DND-41 (cell line): ENCODE results near the gene RALGAPA2.

Source experiments
- ATAC-seq: fragments of 200-7000 bp; cut with Tn5 transposase; 3 replicates; pipeline ENCODE4 v1.9.1; 2021; ENCODE audit warnings: low read depth; ENCODE audit not compliant: insufficient read depth
- DNase-seq: peaks from one replicate; pipeline ENCODE4 v3.0.0-alpha.2; 2020
- H2AFZ ChIP-seq: 2 replicates; pipeline ENCODE4 v1.6.0; 2012; ENCODE audit warnings: low read depth, low read length
- H3K27ac ChIP-seq: 2 replicates; pipeline ENCODE4 v1.5.1; 2012; ENCODE audit warnings: low read length, inconsistent platforms
- H3K27me3 ChIP-seq: fragments of 200-600 bp; sonication (generic); 2 replicates; pipeline ENCODE4 v1.6.0; 2012; ENCODE audit warnings: low read length, mild to moderate bottlenecking, inconsistent platforms; ENCODE audit not compliant: insufficient read depth, poor library complexity
- H3K36me3 ChIP-seq: 2 replicates; pipeline ENCODE4 v1.5.1; 2012; ENCODE audit warnings: low read length, inconsistent platforms; ENCODE audit not compliant: insufficient read depth
- H3K4me1 ChIP-seq: 2 replicates; pipeline ENCODE4 v1.5.1; 2012; ENCODE audit warnings: mild to moderate bottlenecking, low read length; ENCODE audit not compliant: insufficient read depth
- H3K4me2 ChIP-seq: 2 replicates; pipeline ENCODE4 v1.6.0; 2012; ENCODE audit warnings: mild to moderate bottlenecking, moderate library complexity, low read length, inconsistent platforms; ENCODE audit not compliant: insufficient read depth
- H3K4me3 ChIP-seq, 2 experiments: fragments of 200-600 bp in 1 of 2; shearing (Covaris generic) in 1 of 2; 2 replicates each; pipeline ENCODE4 v1.5.1; 2012 to 2016; ENCODE audit warnings: inconsistent platforms in 2 of 2, low read length in 2 of 2, mild to moderate bottlenecking in 2 of 2, low read depth in 1 of 2, moderate library complexity in 1 of 2
- H3K79me2 ChIP-seq: 2 replicates; pipeline ENCODE4 v1.6.0; 2012; ENCODE audit warnings: low read length, inconsistent platforms; ENCODE audit not compliant: insufficient read depth
- H3K9ac ChIP-seq: 2 replicates; pipeline ENCODE4 v1.6.0; 2012; ENCODE audit warnings: low read depth, mild to moderate bottlenecking, inconsistent platforms, low read length, moderate library complexity
- H3K9me3 ChIP-seq: 2 replicates; pipeline ENCODE4 v1.5.1; 2012; ENCODE audit warnings: low read length, moderate library complexity, mild to moderate bottlenecking, inconsistent platforms; ENCODE audit not compliant: insufficient read depth, severe bottlenecking
- H4K20me1 ChIP-seq: 2 replicates; pipeline ENCODE4 v1.6.0; 2012; ENCODE audit warnings: low read length; ENCODE audit not compliant: insufficient read depth
- CTCF ChIP-seq: IDR thresholded peaks from 2 replicates; pipeline ENCODE4 v1.5.1; 2012; ENCODE audit warnings: borderline replicate concordance, low read length, moderate library complexity, mild to moderate bottlenecking; ENCODE audit not compliant: poor library complexity, severe bottlenecking; ENCODE audit errors: extremely low read depth
- EZH2 ChIP-seq: IDR thresholded peaks from 3 replicates; pipeline ENCODE4 v1.6.1; 2012; ENCODE audit warnings: borderline replicate concordance, low read depth, mild to moderate bottlenecking, moderate library complexity, low read length, inconsistent platforms; ENCODE audit not compliant: severe bottlenecking

The RALGAPA2 gene

GRCh38 chr20:20503777-20504530 lies 208.5 kb downstream of the RALGAPA2 start:
- Histone ChIP-seq H2AFZ (no peak overlapping the region), H3K4me1 (no peaks in the 10 kb centered on the region), H3K9me3 (no peaks in the 10 kb centered on the region), H3K27me3 (no peaks in the 10 kb centered on the region), H4K20me1 (no peaks in the 10 kb centered on the region), H3K4me2 (no peak overlapping the region), H3K36me3 (peaks cover 34% of the 10 kb centered on the region), H3K27ac (no peak overlapping the region), H3K79me2 (no peaks in the 10 kb centered on the region), H3K4me3 (no peak overlapping the region), H3K9ac (no peak overlapping the region)
- ATAC-seq (no peak), DNase-seq (no peak)
- TF ChIP-seq CTCF = no peak
- TF ChIP-seq EZH2 = no peak

DNA sequence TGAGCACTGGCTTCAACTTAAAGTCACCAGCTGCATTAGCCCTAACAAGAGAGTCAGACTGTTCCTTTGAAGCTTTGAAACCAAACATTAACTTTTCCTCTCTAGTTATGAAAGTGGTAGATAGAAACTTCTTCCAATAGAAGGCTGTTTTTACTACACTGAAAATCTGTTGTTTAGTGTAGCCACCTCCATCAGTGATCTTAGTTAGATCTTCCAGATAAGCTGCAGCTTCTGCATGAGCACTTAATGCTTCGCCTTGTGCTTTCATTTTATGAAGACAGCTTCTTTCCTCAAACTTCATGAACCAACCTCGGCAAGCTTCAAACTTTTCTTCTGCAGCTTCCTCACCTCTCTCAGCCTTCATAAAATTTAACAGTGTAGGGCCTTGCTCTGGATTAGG lies 211.3 kb downstream of the RALGAPA2 start:
- Histone ChIP-seq H3K4me2 (no peak overlapping the region), H3K27me3 (no peaks in the 10 kb centered on the region), H3K9me3 (no peaks in the 10 kb centered on the region), H3K79me2 (no peaks in the 10 kb centered on the region), H2AFZ (no peak overlapping the region), H3K4me3 (no peak overlapping the region), H3K27ac (no peak overlapping the region), H3K4me1 (no peaks in the 10 kb centered on the region), H3K36me3 (peaks cover 34% of the 10 kb centered on the region), H3K9ac (no peak overlapping the region), H4K20me1 (no peaks in the 10 kb centered on the region)
- ATAC-seq = no peak
- no peak for DNase-seq
- no peak for TF ChIP-seq EZH2
- no peak for TF ChIP-seq CTCF

GRCh38 chr20:20500312-20500711 lies 212.1 kb downstream of the RALGAPA2 start:
- no peaks in the 10 kb centered on the region for H4K20me1 ChIP-seq
- no peak overlapping the region for H3K27ac ChIP-seq
- no peak overlapping the region for H3K9ac ChIP-seq
- H3K9me3 ChIP-seq = no peaks in the 10 kb centered on the region
- no peak overlapping the region for H3K4me3 ChIP-seq
- no peak for ATAC-seq
- no peaks in the 10 kb centered on the region for H3K79me2 ChIP-seq
- DNase-seq = no peak
- H2AFZ ChIP-seq = no peak overlapping the region
- TF ChIP-seq CTCF = no peak
- no peaks in the 10 kb centered on the region for H3K4me1 ChIP-seq
- H3K27me3 ChIP-seq = no peaks in the 10 kb centered on the region
- no peak overlapping the region for H3K4me2 ChIP-seq
- H3K36me3 ChIP-seq = peaks cover 37% of the 10 kb centered on the region
